ENCODE measurements around the gene TRIM65. TPM values are rescaled to one million over a fixed set of nuclear protein-coding genes. Genes with fewer than 3 reads are reported as not detected.

Gene TRIM65
- polyA plus RNA-seq, 3 donors = 11.1 to 15.3 (median 11.7) TPM

- H3K27ac ChIP-seq (ENCODE audit: low read depth, low read length) = no peak overlapping the region
- WGBS, 3 donors = 95 to 98% (median 95%) methylated on average over 15 of the region's 15 CpGs
Measured at GRCh38 chr17:75921596-75921995, 24.8 kb upstream of the TRIM65 start.

GRCh38 chr17:75920045-75920560, 23.4 kb upstream of the TRIM65 start:
- WGBS, 3 donors = 76 to 83% (median 79%) methylated on average over 11 of the region's 11 CpGs
- H3K27ac ChIP-seq (ENCODE audit: low read depth, low read length) = no peak overlapping the region

GRCh38 chr17:75919611-75920010, 22.9 kb upstream of the TRIM65 start:
- WGBS, 3 donors = 92 to 94% (median 93%) methylated on average over 22 of the region's 22 CpGs
- H3K27ac ChIP-seq (ENCODE audit: low read depth, low read length) = no peak overlapping the region

- 92 to 96% (median 94%) methylated on average over 30 to 31 of the region's 31 CpGs for WGBS, 3 donors
- H3K27ac ChIP-seq (ENCODE audit: low read depth, low read length) = no peak overlapping the region
Measured at GRCh38 chr17:75917917-75918445, 21.2 kb upstream of the TRIM65 start.

- H3K27ac ChIP-seq (ENCODE audit: low read depth, low read length) = no peak overlapping the region
- 81 to 88% (median 83%) methylated on average over 18 to 23 of the region's 23 CpGs for WGBS, 3 donors
Measured at GRCh38 chr17:75917141-75917916, 20.6 kb upstream of the TRIM65 start.

GRCh38 chr17:75915268-75915667, 18.5 kb upstream of the TRIM65 start:
- WGBS, 3 donors = 86 to 91% (median 87%) methylated on average over 8 of the region's 8 CpGs
- no peak overlapping the region for H3K27ac ChIP-seq (ENCODE audit: low read depth, low read length)

- WGBS, 3 donors = 95 to 96% (median 96%) methylated on average over 28 to 34 of the region's 34 CpGs
- no peak overlapping the region for H3K27ac ChIP-seq (ENCODE audit: low read depth, low read length)
Measured at GRCh38 chr17:75914643-75915267, 18.0 kb upstream of the TRIM65 start.

GRCh38 chr17:75913537-75914210, 16.9 kb upstream of the TRIM65 start:
- 92 to 95% (median 93%) methylated on average over 30 to 32 of the region's 32 CpGs for WGBS, 3 donors
- no peak overlapping the region for H3K27ac ChIP-seq (ENCODE audit: low read depth, low read length)

- 78% methylated on average over 6 of the region's 6 CpGs for WGBS, 3 donors
Measured at GRCh38 chr17:75910699-75911098, 13.9 kb upstream of the TRIM65 start.

GRCh38 chr17:75909812-75910274, 13.1 kb upstream of the TRIM65 start:
- 63 to 75% (median 70%) methylated on average over 11 of the region's 11 CpGs for WGBS, 3 donors
- no peak overlapping the region for H3K27ac ChIP-seq (ENCODE audit: low read depth, low read length)

More at GRCh38 chr17:75910699-75911098, 13.9 kb upstream of the TRIM65 start:
- no peak overlapping the region for H3K27ac ChIP-seq (ENCODE audit: low read depth, low read length)

- H3K27ac ChIP-seq (ENCODE audit: low read depth, low read length) = no peak overlapping the region
- WGBS, 3 donors = 66 to 87% (median 79%) methylated on average over 14 of the region's 14 CpGs
Measured at GRCh38 chr17:75909051-75909811, 12.5 kb upstream of the TRIM65 start.

- H3K27ac ChIP-seq (ENCODE audit: low read depth, low read length) = no peak overlapping the region
- WGBS, 3 donors = 67 to 75% (median 68%) methylated on average over 6 of the region's 6 CpGs
Measured at GRCh38 chr17:75908201-75908600, 11.4 kb upstream of the TRIM65 start.

GRCh38 chr17:75906143-75906884, 9.6 kb upstream of the TRIM65 start:
- H3K27ac ChIP-seq (ENCODE audit: low read depth, low read length) = no peak overlapping the region
- WGBS, 3 donors = 83 to 89% (median 84%) methylated on average over 10 of the region's 10 CpGs

GRCh38 chr17:75904749-75905521, 8.2 kb upstream of the TRIM65 start, which contains the start of gene MRPL38:
TSS of gene MRPL38 (minus strand) at chr17:75904884. CDS start at chr17:75904875, 9 bp downstream.
- H3K27ac ChIP-seq (ENCODE audit: low read depth, low read length) = peak within 1 kb of the TSS; percentile 69
- WGBS, 3 donors = 2 to 3% (median 3%) methylated on average over 58 to 67 of the region's 69 CpGs

GRCh38 chr17:75902406-75902805, 5.7 kb upstream of the TRIM65 start:
- 94 to 96% (median 95%) methylated on average over 6 of the region's 6 CpGs for WGBS, 3 donors
- H3K27ac ChIP-seq (ENCODE audit: low read depth, low read length) = no peak overlapping the region

GRCh38 chr17:75901727-75902126, 5.0 kb upstream of the TRIM65 start:
- H3K27ac ChIP-seq (ENCODE audit: low read depth, low read length) = no peak overlapping the region
- WGBS, 3 donors = 89 to 92% (median 90%) methylated on average over 18 of the region's 18 CpGs

Data from adipose tissue (tissue), 3 donors.